ENCODE results near the gene FLNB.

The FLNB gene

GRCh38 chr3:58018892-58019742 lies 10.9 kb downstream of the FLNB start:
- no peak for DNase-seq (ENCODE audit: low spot score)
- Histone ChIP-seq H3K4me3 (no peak overlapping the region), H3K27ac (peak overlapping the region in 1 of 2 donors; percentile 77)
- TF ChIP-seq CTCF (IDR thresholded peaks at IDR 0.05): no peak

GRCh38 chr3:58020783-58021071 lies 12.5 kb downstream of the FLNB start:
- no peak for DNase-seq (ENCODE audit: low spot score)
- no peak for TF ChIP-seq CTCF (IDR thresholded peaks at IDR 0.05)
- H3K4me3 ChIP-seq: no peak overlapping the region

GRCh38 chr3:58021072-58021959 lies 13.1 kb downstream of the FLNB start:
- no peak for DNase-seq (ENCODE audit: low spot score)
- peak overlapping the region; percentile 55 to 77 for H3K27ac ChIP-seq
- TF ChIP-seq CTCF (IDR thresholded peaks at IDR 0.05): no peak

More at GRCh38 chr3:58020783-58021071, 12.5 kb downstream of the FLNB start:
- H3K27ac ChIP-seq: peak overlapping the region; percentile 55 to 77

GRCh38 chr3:58021962-58022361 lies 13.7 kb downstream of the FLNB start:
- TF ChIP-seq CTCF (IDR thresholded peaks at IDR 0.05): no peak
- Histone ChIP-seq H3K4me3 (no peak overlapping the region), H3K27ac (peak overlapping the region in 1 of 2 donors; percentile 77)
- no peak for DNase-seq (ENCODE audit: low spot score)

More at GRCh38 chr3:58021072-58021959, 13.1 kb downstream of the FLNB start:
- H3K4me3 ChIP-seq: no peak overlapping the region

- no peak for DNase-seq (ENCODE audit: low spot score)
- no peak overlapping the region for H3K4me3 ChIP-seq
- H3K27ac ChIP-seq: no peak overlapping the region
- no peak for TF ChIP-seq CTCF (IDR thresholded peaks at IDR 0.05)
These were observed 14.3 kb downstream of the FLNB start for GRCh38 chr3:58022490-58022889.

GRCh38 chr3:58023531-58023930 lies 15.3 kb downstream of the FLNB start:
- Histone ChIP-seq H3K4me3 (no peak overlapping the region), H3K27ac (no peak overlapping the region)
- no peak for DNase-seq (ENCODE audit: low spot score)
- no peak for TF ChIP-seq CTCF (IDR thresholded peaks at IDR 0.05)
